Loucy (cell line): ENCODE results near the gene POMP.

Experiments
- H2AFZ ChIP-seq: fragments of 200-600 bp; sonication (generic); 2 replicates; pipeline ENCODE4 v1.6.0; 2016; ENCODE audit warnings: antibody characterized with exemption, mild to moderate bottlenecking, low read length, moderate library complexity
- H3F3A ChIP-seq: fragments of 200-600 bp; 2 replicates; pipeline ENCODE4 v1.6.0; 2016; ENCODE audit warnings: antibody characterized with exemption, low read depth, mild to moderate bottlenecking
- H3K27me3 ChIP-seq: fragments of 200-600 bp; sonication (generic); 2 replicates; pipeline ENCODE4 v1.6.1; 2014; ENCODE audit warnings: low read length, mild to moderate bottlenecking; ENCODE audit not compliant: insufficient read depth, poor library complexity, severe bottlenecking
- H3K36me3 ChIP-seq: fragments of 200-600 bp; sonication (generic); 2 replicates; pipeline ENCODE4 v1.6.1; 2016; ENCODE audit warnings: low read length; ENCODE audit not compliant: insufficient read depth
- H3K4me1 ChIP-seq: fragments of 200-600 bp; sonication (generic); 2 replicates; pipeline ENCODE4 v1.5.1; 2014; ENCODE audit warnings: low read length, mild to moderate bottlenecking; ENCODE audit not compliant: insufficient read depth, poor library complexity, severe bottlenecking
- H3K4me2 ChIP-seq: fragments of 200-600 bp; sonication (generic); 2 replicates; pipeline ENCODE4 v1.6.0; 2014; ENCODE audit warnings: antibody characterized with exemption, low read length, low read depth, mild to moderate bottlenecking; ENCODE audit not compliant: poor library complexity, severe bottlenecking
- H3K4me3 ChIP-seq: fragments of 200-600 bp; sonication (generic); 2 replicates; pipeline ENCODE4 v1.5.1; 2014; ENCODE audit warnings: low read length, mild to moderate bottlenecking, mixed read lengths; ENCODE audit not compliant: poor library complexity, severe bottlenecking
- H3K79me2 ChIP-seq: fragments of 200-600 bp; sonication (generic); 2 replicates; pipeline ENCODE4 v1.6.1; 2014; ENCODE audit warnings: low read length; ENCODE audit not compliant: insufficient read depth
- H3K9ac ChIP-seq: fragments of 200-600 bp; sonication (generic); 2 replicates; pipeline ENCODE4 v1.6.0; 2014; ENCODE audit warnings: mild to moderate bottlenecking, low read depth, low read length, moderate library complexity; ENCODE audit not compliant: poor library complexity, severe bottlenecking
- H3K9me2 ChIP-seq: fragments of 200-600 bp; sonication (generic); replicated peaks from 2 replicates; pipeline ENCODE4 v1.6.1; 2016; ENCODE audit warnings: low read depth, low read length, mixed read lengths
- H3K9me3 ChIP-seq: fragments of 200-600 bp; sonication (generic); 2 replicates; pipeline ENCODE4 v1.6.1; 2014; ENCODE audit warnings: mild to moderate bottlenecking, antibody characterized with exemption, low read length, low read depth; ENCODE audit not compliant: insufficient read depth
- H4K20me1 ChIP-seq: fragments of 200-600 bp; sonication (generic); 2 replicates; pipeline ENCODE4 v1.6.0; 2014; ENCODE audit warnings: antibody characterized with exemption, low read length, mild to moderate bottlenecking; ENCODE audit not compliant: insufficient read depth, poor library complexity, severe bottlenecking
- CTCF ChIP-seq: fragments of 200-600 bp; sonication (generic); conservative IDR thresholded peaks from 2 replicates; pipeline ENCODE4 v1.5.1; 2014; ENCODE audit warnings: mild to moderate bottlenecking, antibody characterized with exemption, low read length
- EZH2phosphoT487 ChIP-seq: fragments of 200-600 bp; IDR thresholded peaks from 2 replicates; pipeline ENCODE4 v1.6.1; 2018; ENCODE audit warnings: antibody characterized with exemption, mild to moderate bottlenecking, moderate library complexity, borderline replicate concordance

POMP gene

GRCh38 chr13:28704919-28705318 lies 46.0 kb downstream of the POMP start:
- Histone ChIP-seq H3K27me3 (no peaks in the 10 kb centered on the region), H4K20me1 (no peaks in the 10 kb centered on the region), H3K4me2 (peak overlapping the region; percentile 4), H3K9ac (no peak overlapping the region), H3K79me2 (no peaks in the 10 kb centered on the region), H3K9me3 (no peaks in the 10 kb centered on the region), H3K4me1 (peaks cover 40% of the 10 kb centered on the region), H2AFZ (no peak overlapping the region), H3K9me2 (no peaks in the 10 kb centered on the region), H3F3A (peaks cover 7% of the 10 kb centered on the region; the same call in 1 of the 2 replicates), H3K4me3 (no peak overlapping the region), H3K36me3 (peaks cover 8% of the 10 kb centered on the region; the same call in 1 of the 2 replicates)
- TF ChIP-seq EZH2phosphoT487 (no peak), CTCF (no peak)

- Histone ChIP-seq H4K20me1 (no peaks in the 10 kb centered on the region), H3K4me1 (peaks cover 40% of the 10 kb centered on the region), H3K79me2 (no peaks in the 10 kb centered on the region), H3K36me3 (peaks cover 8% of the 10 kb centered on the region; the same call in 1 of the 2 replicates), H3K27me3 (no peaks in the 10 kb centered on the region), H3K9me3 (no peaks in the 10 kb centered on the region), H3K9me2 (no peaks in the 10 kb centered on the region), H3K9ac (no peak overlapping the region), H3K4me2 (no peak overlapping the region), H3K4me3 (no peak overlapping the region), H2AFZ (no peak overlapping the region), H3F3A (peaks cover 7% of the 10 kb centered on the region; the same call in 1 of the 2 replicates)
- TF ChIP-seq CTCF, result no peak
- no peak for TF ChIP-seq EZH2phosphoT487
These were observed 46.6 kb downstream of the POMP start for GRCh38 chr13:28705461-28706083.

GRCh38 chr13:28707629-28708427 lies 48.9 kb downstream of the POMP start:
- H3K79me2 ChIP-seq, result no peaks in the 10 kb centered on the region
- H3K4me2 ChIP-seq, result peak overlapping the region; percentile 58
- H2AFZ ChIP-seq, result peak overlapping the region; percentile 30; the same call in 1 of the 2 replicates
- peak overlapping the region; percentile 24 for H3K4me3 ChIP-seq
- peaks cover 7% of the 10 kb centered on the region; the same call in 1 of the 2 replicates for H3F3A ChIP-seq
- no peak for TF ChIP-seq CTCF
- no peak for TF ChIP-seq EZH2phosphoT487
- no peaks in the 10 kb centered on the region for H3K9me3 ChIP-seq
- H3K4me1 ChIP-seq, result peaks cover 40% of the 10 kb centered on the region
- H4K20me1 ChIP-seq, result no peaks in the 10 kb centered on the region
- no peaks in the 10 kb centered on the region for H3K27me3 ChIP-seq
- peak overlapping the region; percentile 22 for H3K9ac ChIP-seq
- no peaks in the 10 kb centered on the region for H3K9me2 ChIP-seq
- H3K36me3 ChIP-seq, result no peaks in the 10 kb centered on the region
